ENCODE results near the gene TBC1D8. TPM values are rescaled to one million over a fixed set of nuclear protein-coding genes. Genes with fewer than 3 reads are reported as not detected.

Gene TBC1D8
- total and polyA plus RNA-seq, 2 of the 13 experiments (the other 11 are each of a cell fraction or from before 2014, with no cell fraction given) = 45.1 to 95.4 TPM

DNA sequence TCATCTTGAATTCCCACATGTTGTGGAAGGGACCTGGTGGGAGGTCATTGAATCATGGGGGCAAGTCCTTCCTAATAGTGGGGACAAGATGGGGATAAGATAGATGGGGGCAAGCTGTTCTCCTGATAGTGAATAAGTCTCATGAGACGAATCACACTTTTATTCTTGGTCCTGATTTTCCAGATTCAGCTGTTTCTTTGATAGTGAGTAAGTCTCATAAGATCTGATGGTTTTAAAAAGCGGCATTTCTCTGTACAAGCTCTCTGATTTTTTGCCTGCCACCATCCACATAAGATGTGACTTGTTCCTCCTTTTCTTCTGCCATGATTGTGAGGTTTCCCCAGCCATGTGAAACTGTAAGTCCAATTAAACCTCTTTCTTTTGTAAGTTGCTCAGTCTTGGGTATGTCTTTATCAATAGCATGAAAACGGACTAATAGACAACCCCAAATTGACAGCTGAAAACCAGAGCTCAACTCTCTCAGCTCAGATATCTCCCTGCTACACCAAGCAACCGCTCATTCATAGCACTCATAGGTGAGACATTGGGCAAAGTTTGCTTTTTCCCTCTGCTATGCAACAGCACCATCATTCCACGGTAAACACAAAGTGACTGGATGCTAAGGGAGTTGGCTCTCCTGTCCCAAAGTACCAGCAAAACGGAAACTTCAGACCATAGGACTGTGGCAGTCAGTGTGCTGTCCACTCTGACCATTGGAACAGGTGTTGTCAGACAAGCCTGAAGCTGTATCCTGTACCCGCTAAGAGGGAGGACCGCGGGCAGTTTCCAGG lies 44.9 kb upstream of the TBC1D8 start (continued):
- TF ChIP-seq, protein P1, sequence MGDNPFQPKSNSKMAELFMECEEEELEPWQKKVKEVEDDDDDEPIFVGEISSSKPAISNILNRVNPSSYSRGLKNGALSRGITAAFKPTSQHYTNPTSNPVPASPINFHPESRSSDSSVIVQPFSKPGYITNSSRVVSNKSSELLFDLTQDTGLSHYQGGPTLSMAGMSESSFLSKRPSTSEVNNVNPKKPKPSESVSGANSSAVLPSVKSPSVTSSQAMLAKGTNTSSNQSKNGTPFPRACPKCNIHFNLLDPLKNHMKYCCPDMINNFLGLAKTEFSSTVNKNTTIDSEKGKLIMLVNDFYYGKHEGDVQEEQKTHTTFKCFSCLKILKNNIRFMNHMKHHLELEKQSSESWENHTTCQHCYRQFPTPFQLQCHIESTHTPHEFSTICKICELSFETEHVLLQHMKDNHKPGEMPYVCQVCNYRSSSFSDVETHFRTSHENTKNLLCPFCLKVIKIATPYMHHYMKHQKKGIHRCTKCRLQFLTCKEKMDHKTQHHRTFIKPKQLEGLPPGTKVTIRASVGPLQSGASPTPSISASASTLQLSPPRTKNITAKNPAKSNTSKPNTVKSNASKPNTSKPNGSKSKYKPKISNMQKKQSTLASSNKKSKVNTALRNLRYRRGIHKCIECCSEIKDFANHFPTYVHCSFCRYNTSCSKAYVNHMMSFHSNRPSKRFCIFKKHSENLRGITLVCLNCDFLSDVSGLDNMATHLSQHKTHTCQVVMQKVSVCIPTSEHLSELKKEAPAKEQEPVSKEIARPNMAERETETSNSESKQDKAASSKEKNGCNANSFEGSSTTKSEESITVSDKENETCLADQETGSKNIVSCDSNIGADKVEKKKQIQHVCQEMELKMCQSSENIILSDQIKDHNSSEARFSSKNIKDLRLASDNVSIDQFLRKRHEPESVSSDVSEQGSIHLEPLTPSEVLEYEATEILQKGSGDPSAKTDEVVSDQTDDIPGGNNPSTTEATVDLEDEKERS (CRISPR knock-in tag; IDR thresholded peaks at IDR 0.05) = peak; percentile 48; the same call in 1 of the 2 replicates
- TF ChIP-seq, protein P2, sequence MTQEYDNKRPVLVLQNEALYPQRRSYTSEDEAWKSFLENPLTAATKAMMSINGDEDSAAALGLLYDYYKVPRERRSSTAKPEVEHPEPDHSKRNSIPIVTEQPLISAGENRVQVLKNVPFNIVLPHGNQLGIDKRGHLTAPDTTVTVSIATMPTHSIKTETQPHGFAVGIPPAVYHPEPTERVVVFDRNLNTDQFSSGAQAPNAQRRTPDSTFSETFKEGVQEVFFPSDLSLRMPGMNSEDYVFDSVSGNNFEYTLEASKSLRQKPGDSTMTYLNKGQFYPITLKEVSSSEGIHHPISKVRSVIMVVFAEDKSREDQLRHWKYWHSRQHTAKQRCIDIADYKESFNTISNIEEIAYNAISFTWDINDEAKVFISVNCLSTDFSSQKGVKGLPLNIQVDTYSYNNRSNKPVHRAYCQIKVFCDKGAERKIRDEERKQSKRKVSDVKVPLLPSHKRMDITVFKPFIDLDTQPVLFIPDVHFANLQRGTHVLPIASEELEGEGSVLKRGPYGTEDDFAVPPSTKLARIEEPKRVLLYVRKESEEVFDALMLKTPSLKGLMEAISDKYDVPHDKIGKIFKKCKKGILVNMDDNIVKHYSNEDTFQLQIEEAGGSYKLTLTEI (CRISPR knock-in tag; conservative IDR thresholded peaks at IDR 0.05) = no peak
- TF ChIP-seq ZNF317 (CRISPR knock-in tag; IDR thresholded peaks at IDR 0.05) (peak; percentile 89), SPEN (CRISPR knock-in tag; IDR thresholded peaks at IDR 0.05; ENCODE audit: low read depth) (peak; percentile 59; the same call in 1 of the 2 replicates), HMG20A (CRISPR knock-in tag; IDR thresholded peaks at IDR 0.05; ENCODE audit: borderline replicate concordance) (0 out of 2 replicates have a peak, but pooled peaks have one; percentile 10), ELF3 (CRISPR knock-in tag; IDR thresholded peaks at IDR 0.05) (peak; percentile 56; the same call in 1 of the 2 replicates), GTF2F1 (IDR thresholded peaks at IDR 0.05; ENCODE audit: low read length) (no peak), ZNF138 (CRISPR knock-in tag; IDR thresholded peaks at IDR 0.05; ENCODE audit: low read depth) (0 out of 2 replicates have a peak, but pooled peaks have one; percentile 52)
- TF ChIP-seq, protein P3, sequence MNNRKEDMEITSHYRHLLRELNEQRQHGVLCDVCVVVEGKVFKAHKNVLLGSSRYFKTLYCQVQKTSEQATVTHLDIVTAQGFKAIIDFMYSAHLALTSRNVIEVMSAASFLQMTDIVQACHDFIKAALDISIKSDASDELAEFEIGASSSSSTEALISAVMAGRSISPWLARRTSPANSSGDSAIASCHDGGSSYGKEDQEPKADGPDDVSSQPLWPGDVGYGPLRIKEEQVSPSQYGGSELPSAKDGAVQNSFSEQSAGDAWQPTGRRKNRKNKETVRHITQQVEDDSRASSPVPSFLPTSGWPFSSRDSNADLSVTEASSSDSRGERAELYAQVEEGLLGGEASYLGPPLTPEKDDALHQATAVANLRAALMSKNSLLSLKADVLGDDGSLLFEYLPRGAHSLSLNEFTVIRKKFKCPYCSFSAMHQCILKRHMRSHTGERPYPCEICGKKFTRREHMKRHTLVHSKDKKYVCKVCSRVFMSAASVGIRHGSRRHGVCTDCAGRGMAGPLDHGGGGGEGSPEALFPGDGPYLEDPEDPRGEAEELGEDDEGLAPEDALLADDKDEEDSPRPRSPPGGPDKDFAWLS (CRISPR knock-in tag; IDR thresholded peaks at IDR 0.05; ENCODE audit: borderline replicate concordance) = no peak

All from HepG2 (cell line).